Endodermal cell (in vitro differentiated cells): ENCODE results near the gene MRTFA. TPM values are rescaled to one million over a fixed set of nuclear protein-coding genes. Genes with fewer than 3 reads are reported as not detected.

Source experiments
- DNase-seq: peaks from one replicate; pipeline ENCODE4 v3.0.0-alpha.2; 2017
- H3K27ac ChIP-seq: 2 replicates; pipeline ENCODE4 v1.5.1; 2013; ENCODE audit warnings: mild to moderate bottlenecking, low read depth, low read length, moderate library complexity
- H3K27me3 ChIP-seq: 2 replicates; pipeline ENCODE4 v1.6.1; 2013; ENCODE audit warnings: mild to moderate bottlenecking, low read length, moderate library complexity; ENCODE audit not compliant: insufficient read depth, control insufficient read depth, poor library complexity, severe bottlenecking
- H3K36me3 ChIP-seq: 2 replicates; pipeline ENCODE4 v1.7.0; 2013; ENCODE audit warnings: mild to moderate bottlenecking, low read length, moderate library complexity; ENCODE audit not compliant: control insufficient read depth, insufficient read depth
- H3K4me1 ChIP-seq: one replicate; pipeline ENCODE4 v1.7.0; 2013; ENCODE audit warnings: low read length; ENCODE audit not compliant: control insufficient read depth, insufficient read depth
- H3K4me3 ChIP-seq: 2 replicates; pipeline ENCODE4 v1.5.1; 2013; ENCODE audit warnings: mild to moderate bottlenecking, low read length, moderate library complexity
- H3K9ac ChIP-seq: 2 replicates; pipeline ENCODE4 v1.6.1; 2013; ENCODE audit warnings: mild to moderate bottlenecking, low read length, moderate library complexity; ENCODE audit not compliant: poor library complexity, severe bottlenecking; ENCODE audit errors: extremely low read depth
- H3K9me3 ChIP-seq: 2 replicates; pipeline ENCODE4 v1.6.1; 2013; ENCODE audit warnings: mild to moderate bottlenecking, low read length, moderate library complexity; ENCODE audit not compliant: control insufficient read depth
- H3K27ac Mint-ChIP-seq: 2 replicates; pipeline ENCODE4 v1.8.0; 2020; ENCODE audit warnings: mixed read lengths
- H3K27me3 Mint-ChIP-seq: 2 replicates; pipeline ENCODE4 v1.8.0; 2021; ENCODE audit warnings: mild to moderate bottlenecking, mixed read lengths; ENCODE audit not compliant: insufficient read depth
- H3K36me3 Mint-ChIP-seq: 2 replicates; pipeline ENCODE4 v1.8.0; 2020; ENCODE audit warnings: low read depth, mixed read lengths
- H3K4me1 Mint-ChIP-seq: 2 replicates; pipeline ENCODE4 v1.8.0; 2020; ENCODE audit warnings: mixed read lengths
- H3K4me3 Mint-ChIP-seq: 2 replicates; pipeline ENCODE4 v1.8.0; 2020; ENCODE audit warnings: mild to moderate bottlenecking, moderate library complexity, mixed read lengths
- H3K9me3 Mint-ChIP-seq: 2 replicates; pipeline ENCODE4 v1.8.0; 2020; ENCODE audit warnings: mild to moderate bottlenecking, mixed read lengths
- WGBS, 2 experiments: methylation state at CpG; one replicate each; pipeline versions ENCODE4 v1.1.5 to v1.1.7; 2013; ENCODE audit warnings: missing lambda C conversion rate in 2 of 2, mixed read lengths in 1 of 2; ENCODE audit not compliant: insufficient coverage in 1 of 2, insufficient read length in 1 of 2; 5-methylcytosine and 5-hydroxymethylcytosine counted together
- total RNA-seq, 2 donors: library from RNA; stranded (reverse); fragmentation: NEBNext Ultra II Directional in 1 of 2; extraction: Animal tissue kit (Norgen Biotek cat#: 25700) in 1 of 2; gene quantifications; 2 replicates in 1 of 2; 3 replicates in 1 of 2; pipeline ENCODE4 v1.2.1, GENCODE V29; 2021
- TF ChIP-seq, protein P1 (sequence below): fragments of 200-600 bp; sonication (generic); conservative IDR thresholded peaks from 2 replicates; pipeline ENCODE4 v1.5.0; 2021; ENCODE audit warnings: antibody characterized with exemption, mild to moderate bottlenecking

MRTFA gene
- total RNA-seq, 2 donors from 2014 or later, result 43.3 to 44.7 TPM

GRCh38 chr22:40616578-40616977 is 19.9 kb downstream of the MRTFA start:
- peaks cover 20% of the 10 kb centered on the region for H3K9me3 Mint-ChIP-seq
- TF ChIP-seq, protein P1, sequence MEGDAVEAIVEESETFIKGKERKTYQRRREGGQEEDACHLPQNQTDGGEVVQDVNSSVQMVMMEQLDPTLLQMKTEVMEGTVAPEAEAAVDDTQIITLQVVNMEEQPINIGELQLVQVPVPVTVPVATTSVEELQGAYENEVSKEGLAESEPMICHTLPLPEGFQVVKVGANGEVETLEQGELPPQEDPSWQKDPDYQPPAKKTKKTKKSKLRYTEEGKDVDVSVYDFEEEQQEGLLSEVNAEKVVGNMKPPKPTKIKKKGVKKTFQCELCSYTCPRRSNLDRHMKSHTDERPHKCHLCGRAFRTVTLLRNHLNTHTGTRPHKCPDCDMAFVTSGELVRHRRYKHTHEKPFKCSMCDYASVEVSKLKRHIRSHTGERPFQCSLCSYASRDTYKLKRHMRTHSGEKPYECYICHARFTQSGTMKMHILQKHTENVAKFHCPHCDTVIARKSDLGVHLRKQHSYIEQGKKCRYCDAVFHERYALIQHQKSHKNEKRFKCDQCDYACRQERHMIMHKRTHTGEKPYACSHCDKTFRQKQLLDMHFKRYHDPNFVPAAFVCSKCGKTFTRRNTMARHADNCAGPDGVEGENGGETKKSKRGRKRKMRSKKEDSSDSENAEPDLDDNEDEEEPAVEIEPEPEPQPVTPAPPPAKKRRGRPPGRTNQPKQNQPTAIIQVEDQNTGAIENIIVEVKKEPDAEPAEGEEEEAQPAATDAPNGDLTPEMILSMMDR, result no peak
- Histone ChIP-seq H3K27ac (no peak overlapping the region), H3K36me3 (peaks cover 3% of the 10 kb centered on the region), H3K4me1 (no peaks in the 10 kb centered on the region), H3K27me3 (no peaks in the 10 kb centered on the region), H3K4me3 (no peak overlapping the region), H3K9me3 (peaks cover 12% of the 10 kb centered on the region), H3K9ac (no peak overlapping the region)
- no peak for DNase-seq
- H3K4me1 Mint-ChIP-seq, result peaks cover 6% of the 10 kb centered on the region
- no peaks in the 10 kb centered on the region for H3K27me3 Mint-ChIP-seq
- no peak overlapping the region for H3K4me3 Mint-ChIP-seq
- peaks cover 25% of the 10 kb centered on the region for H3K36me3 Mint-ChIP-seq
- 82 to 90% methylated on average over 3 to 5 of the region's 5 CpGs for WGBS, 2 experiments
- H3K27ac Mint-ChIP-seq, result no peak overlapping the region

- H3K36me3 Mint-ChIP-seq, result peaks cover 7% of the 10 kb centered on the region
- peaks cover 6% of the 10 kb centered on the region for H3K4me1 Mint-ChIP-seq
- no peaks in the 10 kb centered on the region for H3K4me1 ChIP-seq
- no peaks in the 10 kb centered on the region for H3K27me3 Mint-ChIP-seq
- DNase-seq, result no peak
- H3K27me3 ChIP-seq, result no peaks in the 10 kb centered on the region
- H3K9me3 ChIP-seq, result no peaks in the 10 kb centered on the region
- H3K9me3 Mint-ChIP-seq, result peaks cover 5% of the 10 kb centered on the region
- no peak overlapping the region for H3K4me3 ChIP-seq
- no peak overlapping the region for H3K27ac Mint-ChIP-seq
- H3K4me3 Mint-ChIP-seq, result no peak overlapping the region
- H3K36me3 ChIP-seq, result no peaks in the 10 kb centered on the region
- TF ChIP-seq, protein P1, result no peak
- no peak overlapping the region for H3K27ac ChIP-seq
- H3K9ac ChIP-seq, result no peak overlapping the region
Observed at GRCh38 chr22:40613067-40613466, 23.5 kb downstream of the MRTFA start.

DNA sequence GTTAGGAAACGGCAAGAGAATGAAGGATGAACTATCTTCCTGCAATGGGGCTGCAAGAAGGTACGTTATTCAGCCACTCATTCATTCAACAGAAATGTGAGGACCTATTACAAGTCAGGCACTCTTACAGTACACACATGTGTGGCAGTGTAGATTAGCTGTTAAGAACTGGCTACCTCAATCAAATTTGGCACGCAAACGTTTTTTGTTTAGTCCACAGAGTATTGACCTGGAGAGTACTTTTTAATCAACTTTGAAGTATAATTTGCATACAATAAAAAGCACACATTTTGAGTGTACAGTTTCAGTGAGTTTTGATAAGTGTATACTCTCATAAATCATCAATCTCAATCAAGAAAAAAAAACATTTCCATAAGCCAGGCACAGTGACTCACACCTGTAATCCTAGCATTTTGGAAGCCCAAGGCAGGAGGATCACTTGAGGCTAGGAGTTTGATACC is 24.2 kb downstream of the MRTFA start:
- no peak overlapping the region for H3K27ac Mint-ChIP-seq
- no peaks in the 10 kb centered on the region for H3K27me3 Mint-ChIP-seq

More for the DNA sequence above, 24.2 kb downstream of the MRTFA start:
- no peak overlapping the region for H3K4me3 Mint-ChIP-seq
- peaks cover 2% of the 10 kb centered on the region for H3K9me3 Mint-ChIP-seq
- Histone ChIP-seq H3K4me3 (no peak overlapping the region), H3K4me1 (no peaks in the 10 kb centered on the region), H3K27me3 (no peaks in the 10 kb centered on the region), H3K9ac (no peak overlapping the region), H3K36me3 (no peaks in the 10 kb centered on the region), H3K27ac (no peak overlapping the region), H3K9me3 (no peaks in the 10 kb centered on the region)
- TF ChIP-seq, protein P1, result no peak
- H3K4me1 Mint-ChIP-seq, result peaks cover 10% of the 10 kb centered on the region
- 93% methylated on average over 4 of the region's 4 CpGs; no CpG with 5 or more reads in 1 of the 2 experiments for WGBS, 2 experiments
- peaks cover 4% of the 10 kb centered on the region for H3K36me3 Mint-ChIP-seq
- no peak for DNase-seq
